ENCODE data around the gene IL34.

IL34 gene

GRCh38 chr16:70694088-70694867 lies 47.9 kb downstream of the IL34 start:
- 0 out of 2 replicates have a peak, but pooled peaks cover 4% of the 10 kb centered on the region for H3K36me3 ChIP-seq (ENCODE audit: control insufficient read depth, insufficient read depth, low read length)
- H3K4me1 ChIP-seq (ENCODE audit: control insufficient read depth, insufficient read depth, low read length), result peaks cover 45% of the 10 kb centered on the region

GRCh38 chr16:70694868-70695218 lies 48.5 kb downstream of the IL34 start:
- Histone ChIP-seq H3K4me1 (ENCODE audit: control insufficient read depth, insufficient read depth, low read length) (peaks cover 48% of the 10 kb centered on the region), H3K9me3 (ENCODE audit: control insufficient read depth, insufficient read depth, low read depth, low read length) (no peaks in the 10 kb centered on the region)

More at GRCh38 chr16:70694088-70694867, 47.9 kb downstream of the IL34 start:
- Histone ChIP-seq H3K9ac (ENCODE audit: low read length) (peak overlapping the region; percentile 65), H3K27ac (ENCODE audit: low read depth, low read length) (peak overlapping the region; percentile 83), H3K4me3 (ENCODE audit: low read depth, low read length) (no peak overlapping the region; the same call in 1 of the 2 replicates), H3K27me3 (ENCODE audit: control insufficient read depth, insufficient read depth, low read length) (no peaks in the 10 kb centered on the region), H3K9me3 (ENCODE audit: control insufficient read depth, insufficient read depth, low read depth, low read length) (no peaks in the 10 kb centered on the region)

GRCh38 chr16:70695331-70696070 lies 49.1 kb downstream of the IL34 start:
- H3K9ac ChIP-seq (ENCODE audit: low read length), result peak overlapping the region; percentile 20

More at GRCh38 chr16:70694868-70695218, 48.5 kb downstream of the IL34 start:
- Histone ChIP-seq H3K36me3 (ENCODE audit: control insufficient read depth, insufficient read depth, low read length) (0 out of 2 replicates have a peak, but pooled peaks cover 4% of the 10 kb centered on the region), H3K9ac (ENCODE audit: low read length) (peak overlapping the region; percentile 36), H3K27ac (ENCODE audit: low read depth, low read length) (peak overlapping the region; percentile 18; the same call in 1 of the 2 replicates), H3K27me3 (ENCODE audit: control insufficient read depth, insufficient read depth, low read length) (no peaks in the 10 kb centered on the region), H3K4me3 (ENCODE audit: low read depth, low read length) (no peak overlapping the region)

GRCh38 chr16:70696355-70696754 lies 50.0 kb downstream of the IL34 start:
- H3K27ac ChIP-seq (ENCODE audit: low read depth, low read length), result no peak overlapping the region
- H3K4me1 ChIP-seq (ENCODE audit: control insufficient read depth, insufficient read depth, low read length), result peaks cover 58% of the 10 kb centered on the region
- no peak overlapping the region for H3K4me3 ChIP-seq (ENCODE audit: low read depth, low read length)
- 0 out of 2 replicates have a peak, but pooled peaks cover 4% of the 10 kb centered on the region for H3K36me3 ChIP-seq (ENCODE audit: control insufficient read depth, insufficient read depth, low read length)
- H3K27me3 ChIP-seq (ENCODE audit: control insufficient read depth, insufficient read depth, low read length), result no peaks in the 10 kb centered on the region
- no peak overlapping the region for H3K9ac ChIP-seq (ENCODE audit: low read length)
- H3K9me3 ChIP-seq (ENCODE audit: control insufficient read depth, insufficient read depth, low read depth, low read length), result no peaks in the 10 kb centered on the region

More at GRCh38 chr16:70695331-70696070, 49.1 kb downstream of the IL34 start:
- peak overlapping the region; percentile 4; the same call in 1 of the 2 replicates for H3K4me3 ChIP-seq (ENCODE audit: low read depth, low read length)
- peaks cover 54% of the 10 kb centered on the region for H3K4me1 ChIP-seq (ENCODE audit: control insufficient read depth, insufficient read depth, low read length)
- H3K27ac ChIP-seq (ENCODE audit: low read depth, low read length), result peak overlapping the region; percentile 18
- H3K9me3 ChIP-seq (ENCODE audit: control insufficient read depth, insufficient read depth, low read depth, low read length), result no peaks in the 10 kb centered on the region
- 0 out of 2 replicates have a peak, but pooled peaks cover 4% of the 10 kb centered on the region for H3K36me3 ChIP-seq (ENCODE audit: control insufficient read depth, insufficient read depth, low read length)
- H3K27me3 ChIP-seq (ENCODE audit: control insufficient read depth, insufficient read depth, low read length), result no peaks in the 10 kb centered on the region

GRCh38 chr16:70696952-70697593 lies 50.7 kb downstream of the IL34 start:
- Histone ChIP-seq H3K4me3 (ENCODE audit: low read depth, low read length) (no peak overlapping the region), H3K9ac (ENCODE audit: low read length) (no peak overlapping the region), H3K27me3 (ENCODE audit: control insufficient read depth, insufficient read depth, low read length) (no peaks in the 10 kb centered on the region), H3K27ac (ENCODE audit: low read depth, low read length) (no peak overlapping the region), H3K9me3 (ENCODE audit: control insufficient read depth, insufficient read depth, low read depth, low read length) (no peaks in the 10 kb centered on the region), H3K36me3 (ENCODE audit: control insufficient read depth, insufficient read depth, low read length) (0 out of 2 replicates have a peak, but pooled peaks cover 4% of the 10 kb centered on the region), H3K4me1 (ENCODE audit: control insufficient read depth, insufficient read depth, low read length) (peaks cover 63% of the 10 kb centered on the region)

- H3K4me1 ChIP-seq (ENCODE audit: control insufficient read depth, insufficient read depth, low read length), result peaks cover 69% of the 10 kb centered on the region
- no peak overlapping the region for H3K27ac ChIP-seq (ENCODE audit: low read depth, low read length)
- H3K4me3 ChIP-seq (ENCODE audit: low read depth, low read length), result no peak overlapping the region
- no peaks in the 10 kb centered on the region for H3K9me3 ChIP-seq (ENCODE audit: control insufficient read depth, insufficient read depth, low read depth, low read length)
- 0 out of 2 replicates have a peak, but pooled peaks cover 4% of the 10 kb centered on the region for H3K36me3 ChIP-seq (ENCODE audit: control insufficient read depth, insufficient read depth, low read length)
- no peak overlapping the region for H3K9ac ChIP-seq (ENCODE audit: low read length)
- H3K27me3 ChIP-seq (ENCODE audit: control insufficient read depth, insufficient read depth, low read length), result no peaks in the 10 kb centered on the region
Measured at GRCh38 chr16:70697594-70698170, 51.3 kb downstream of the IL34 start.

- Histone ChIP-seq H3K9ac (ENCODE audit: low read length) (no peak overlapping the region), H3K27me3 (ENCODE audit: control insufficient read depth, insufficient read depth, low read length) (no peaks in the 10 kb centered on the region), H3K27ac (ENCODE audit: low read depth, low read length) (no peak overlapping the region), H3K4me3 (ENCODE audit: low read depth, low read length) (no peak overlapping the region), H3K36me3 (ENCODE audit: control insufficient read depth, insufficient read depth, low read length) (0 out of 2 replicates have a peak, but pooled peaks cover 4% of the 10 kb centered on the region), H3K9me3 (ENCODE audit: control insufficient read depth, insufficient read depth, low read depth, low read length) (no peaks in the 10 kb centered on the region), H3K4me1 (ENCODE audit: control insufficient read depth, insufficient read depth, low read length) (peaks cover 70% of the 10 kb centered on the region)
Measured at GRCh38 chr16:70698901-70699300, 52.5 kb downstream of the IL34 start.

GRCh38 chr16:70699696-70700095 lies 53.3 kb downstream of the IL34 start:
- Histone ChIP-seq H3K27ac (ENCODE audit: low read depth, low read length) (0 out of 2 replicates have a peak overlapping the region, but pooled peaks have one; percentile 6), H3K27me3 (ENCODE audit: control insufficient read depth, insufficient read depth, low read length) (no peaks in the 10 kb centered on the region), H3K36me3 (ENCODE audit: control insufficient read depth, insufficient read depth, low read length) (0 out of 2 replicates have a peak, but pooled peaks cover 4% of the 10 kb centered on the region), H3K4me3 (ENCODE audit: low read depth, low read length) (no peak overlapping the region), H3K4me1 (ENCODE audit: control insufficient read depth, insufficient read depth, low read length) (peaks cover 67% of the 10 kb centered on the region), H3K9ac (ENCODE audit: low read length) (no peak overlapping the region), H3K9me3 (ENCODE audit: control insufficient read depth, insufficient read depth, low read depth, low read length) (no peaks in the 10 kb centered on the region)

GRCh38 chr16:70700101-70701020 lies 54.0 kb downstream of the IL34 start:
- Histone ChIP-seq H3K4me1 (ENCODE audit: control insufficient read depth, insufficient read depth, low read length) (peaks cover 62% of the 10 kb centered on the region), H3K27ac (ENCODE audit: low read depth, low read length) (0 out of 2 replicates have a peak overlapping the region, but pooled peaks have one; percentile 6), H3K9me3 (ENCODE audit: control insufficient read depth, insufficient read depth, low read depth, low read length) (no peaks in the 10 kb centered on the region), H3K27me3 (ENCODE audit: control insufficient read depth, insufficient read depth, low read length) (no peaks in the 10 kb centered on the region), H3K36me3 (ENCODE audit: control insufficient read depth, insufficient read depth, low read length) (0 out of 2 replicates have a peak, but pooled peaks cover 4% of the 10 kb centered on the region), H3K9ac (ENCODE audit: low read length) (no peak overlapping the region), H3K4me3 (ENCODE audit: low read depth, low read length) (no peak overlapping the region)

All from HUES6 (cell line).